ENCODE results near the gene ANKS1B. TPM values are rescaled to one million over a fixed set of nuclear protein-coding genes. Genes with fewer than 3 reads are reported as not detected.

The ANKS1B gene
- total RNA-seq, 1 experiment from 2014 or later = 0.61 TPM

DNA sequence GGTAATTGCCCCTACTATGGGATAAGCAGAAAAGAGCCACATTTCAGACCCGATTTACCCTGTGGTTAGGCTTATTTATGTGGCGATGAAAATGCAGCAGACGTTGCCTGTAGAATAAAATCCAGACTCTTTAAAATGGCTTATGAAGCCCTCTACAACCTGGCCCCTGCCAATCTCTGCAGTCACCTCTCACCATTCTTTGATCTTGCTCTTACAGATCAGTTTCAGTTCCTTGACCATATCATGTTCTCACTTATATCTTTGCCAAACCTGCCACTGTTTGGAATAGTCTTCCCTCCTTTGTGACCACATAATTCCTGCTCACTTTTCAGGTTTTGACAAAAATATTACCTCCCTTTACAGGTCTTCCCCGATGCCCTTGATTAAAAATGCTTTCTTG lies 601.5 kb downstream of the ANKS1B start:
- TF ChIP-seq, protein P1, sequence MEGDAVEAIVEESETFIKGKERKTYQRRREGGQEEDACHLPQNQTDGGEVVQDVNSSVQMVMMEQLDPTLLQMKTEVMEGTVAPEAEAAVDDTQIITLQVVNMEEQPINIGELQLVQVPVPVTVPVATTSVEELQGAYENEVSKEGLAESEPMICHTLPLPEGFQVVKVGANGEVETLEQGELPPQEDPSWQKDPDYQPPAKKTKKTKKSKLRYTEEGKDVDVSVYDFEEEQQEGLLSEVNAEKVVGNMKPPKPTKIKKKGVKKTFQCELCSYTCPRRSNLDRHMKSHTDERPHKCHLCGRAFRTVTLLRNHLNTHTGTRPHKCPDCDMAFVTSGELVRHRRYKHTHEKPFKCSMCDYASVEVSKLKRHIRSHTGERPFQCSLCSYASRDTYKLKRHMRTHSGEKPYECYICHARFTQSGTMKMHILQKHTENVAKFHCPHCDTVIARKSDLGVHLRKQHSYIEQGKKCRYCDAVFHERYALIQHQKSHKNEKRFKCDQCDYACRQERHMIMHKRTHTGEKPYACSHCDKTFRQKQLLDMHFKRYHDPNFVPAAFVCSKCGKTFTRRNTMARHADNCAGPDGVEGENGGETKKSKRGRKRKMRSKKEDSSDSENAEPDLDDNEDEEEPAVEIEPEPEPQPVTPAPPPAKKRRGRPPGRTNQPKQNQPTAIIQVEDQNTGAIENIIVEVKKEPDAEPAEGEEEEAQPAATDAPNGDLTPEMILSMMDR (IDR thresholded peaks at IDR 0.05; ENCODE audit: insufficient read depth in 1 of 2, low read depth in 1 of 2, low read length in 1 of 2, severe bottlenecking in 1 of 2, unreplicated experiment in 1 of 2) = no peak
- peaks cover 3% of the 10 kb centered on the region for H3K27me3 Mint-ChIP-seq (ENCODE audit: insufficient read depth, unreplicated experiment)
- intact Hi-C loops (cut with micrococcal nuclease; ENCODE audit: unreplicated experiment) = no loop called here
- H3K36me3 ChIP-seq (ENCODE audit: control insufficient read depth, insufficient read depth, low read length) = no peaks in the 10 kb centered on the region
- no peak overlapping the region for H3K27ac Mint-ChIP-seq (ENCODE audit: unreplicated experiment)
- ChIA-PET POLR2A (no interaction called here), CTCF (no interaction called here)
- no TSS peak for BruUV-seq (replicated peaks)
- no peak overlapping the region for H3K4me3 Mint-ChIP-seq (ENCODE audit: unreplicated experiment)
- H3K4me1 Mint-ChIP-seq (ENCODE audit: low read depth, unreplicated experiment) = no peaks in the 10 kb centered on the region
- H3K9me3 Mint-ChIP-seq (ENCODE audit: unreplicated experiment) = no peaks in the 10 kb centered on the region
- H3K9me3 ChIP-seq = no peaks in the 10 kb centered on the region
- no peaks in the 10 kb centered on the region for H3K36me3 Mint-ChIP-seq (ENCODE audit: insufficient read depth, unreplicated experiment)
- no peak overlapping the region for H3K4me3 ChIP-seq (ENCODE audit: low read depth, low read length)
- no peaks in the 10 kb centered on the region for H3K27me3 ChIP-seq (replicated peaks; ENCODE audit: control insufficient read depth, insufficient read depth, low read length)
- no peak for DNase-seq
- H3K4me1 ChIP-seq = no peaks in the 10 kb centered on the region

DNA sequence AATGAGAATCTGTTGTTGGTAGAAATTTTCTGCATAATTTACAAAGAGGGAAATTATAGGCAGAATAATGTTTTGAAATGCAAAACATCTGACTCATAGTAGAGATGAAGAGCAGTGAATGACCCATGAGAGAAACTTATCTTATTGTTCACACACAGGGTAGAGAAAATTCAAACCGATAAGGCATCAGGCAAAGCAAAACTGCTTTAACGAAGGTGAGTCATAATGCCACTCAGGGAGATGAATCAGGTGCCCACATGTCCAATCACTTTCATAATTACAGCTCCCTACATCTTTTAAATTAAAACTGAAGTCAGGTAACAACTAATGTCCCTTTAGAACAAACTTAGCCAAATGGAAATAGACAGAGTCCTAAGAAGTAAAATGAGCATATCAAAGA lies 602.7 kb downstream of the ANKS1B start:
- Mint-ChIP-seq H3K4me1 (ENCODE audit: low read depth, unreplicated experiment) (no peaks in the 10 kb centered on the region), H3K27ac (ENCODE audit: unreplicated experiment) (no peak overlapping the region), H3K27me3 (ENCODE audit: insufficient read depth, unreplicated experiment) (peaks cover 3% of the 10 kb centered on the region), H3K4me3 (ENCODE audit: unreplicated experiment) (no peak overlapping the region), H3K36me3 (ENCODE audit: insufficient read depth, unreplicated experiment) (no peaks in the 10 kb centered on the region), H3K9me3 (ENCODE audit: unreplicated experiment) (no peaks in the 10 kb centered on the region)
- no TSS peak for BruUV-seq (replicated peaks)
- no peaks in the 10 kb centered on the region for H3K27me3 ChIP-seq (replicated peaks; ENCODE audit: control insufficient read depth, insufficient read depth, low read length)
- intact Hi-C loops (cut with micrococcal nuclease; ENCODE audit: unreplicated experiment) = no loop called here
- ChIA-PET CTCF (no interaction called here), POLR2A (no interaction called here)
- H3K4me1 ChIP-seq = no peaks in the 10 kb centered on the region
- no peaks in the 10 kb centered on the region for H3K9me3 ChIP-seq
- TF ChIP-seq, protein P1 (IDR thresholded peaks at IDR 0.05; ENCODE audit: insufficient read depth in 1 of 2, low read depth in 1 of 2, low read length in 1 of 2, severe bottlenecking in 1 of 2, unreplicated experiment in 1 of 2) = no peak
- no peaks in the 10 kb centered on the region for H3K36me3 ChIP-seq (ENCODE audit: control insufficient read depth, insufficient read depth, low read length)
- DNase-seq = no peak
- no peak overlapping the region for H3K4me3 ChIP-seq (ENCODE audit: low read depth, low read length)

DNA sequence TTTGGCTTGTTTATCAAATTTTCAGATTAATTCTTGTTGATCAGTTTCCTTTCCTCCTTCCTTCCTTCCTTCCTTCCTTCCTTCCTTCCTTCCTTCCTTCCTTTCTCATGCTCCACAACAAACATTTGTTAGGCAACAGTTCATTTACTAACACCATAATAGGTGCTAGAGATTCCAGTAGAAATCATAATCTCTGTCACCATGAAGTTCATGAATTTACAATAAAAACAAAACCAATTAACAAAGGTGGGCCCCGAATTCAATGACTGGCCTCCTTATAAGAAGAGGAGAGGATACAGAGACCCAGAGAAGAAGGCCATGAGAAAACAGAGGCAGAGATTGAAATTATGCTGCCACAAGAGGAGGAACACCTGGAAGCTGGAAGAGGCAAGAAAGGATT lies 604.0 kb downstream of the ANKS1B start:
- CTCF ChIA-PET = no interaction called here
- no peaks in the 10 kb centered on the region for H3K27me3 ChIP-seq (replicated peaks; ENCODE audit: control insufficient read depth, insufficient read depth, low read length)
- DNase-seq = no peak
- no TSS peak for BruUV-seq (replicated peaks)
- H3K36me3 ChIP-seq (ENCODE audit: control insufficient read depth, insufficient read depth, low read length) = no peaks in the 10 kb centered on the region
- no peaks in the 10 kb centered on the region for H3K4me1 Mint-ChIP-seq (ENCODE audit: low read depth, unreplicated experiment)
- POLR2A ChIA-PET = no interaction called here
- no peaks in the 10 kb centered on the region for H3K9me3 Mint-ChIP-seq (ENCODE audit: unreplicated experiment)
- no peaks in the 10 kb centered on the region for H3K4me1 ChIP-seq
- no peaks in the 10 kb centered on the region for H3K36me3 Mint-ChIP-seq (ENCODE audit: insufficient read depth, unreplicated experiment)
- peaks cover 3% of the 10 kb centered on the region for H3K27me3 Mint-ChIP-seq (ENCODE audit: insufficient read depth, unreplicated experiment)
- H3K27ac Mint-ChIP-seq (ENCODE audit: unreplicated experiment) = no peak overlapping the region
- intact Hi-C loops (cut with micrococcal nuclease; ENCODE audit: unreplicated experiment) = no loop called here
- no peak overlapping the region for H3K4me3 ChIP-seq (ENCODE audit: low read depth, low read length)
- TF ChIP-seq, protein P1 (IDR thresholded peaks at IDR 0.05; ENCODE audit: insufficient read depth in 1 of 2, low read depth in 1 of 2, low read length in 1 of 2, severe bottlenecking in 1 of 2, unreplicated experiment in 1 of 2) = no peak
- no peak overlapping the region for H3K4me3 Mint-ChIP-seq (ENCODE audit: unreplicated experiment)
- no peaks in the 10 kb centered on the region for H3K9me3 ChIP-seq

Measured in Caco-2 (cell line).